H1 (cell line): ENCODE results near the gene CFAP97D2. TPM values are rescaled to one million over a fixed set of nuclear protein-coding genes. Genes with fewer than 3 reads are reported as not detected.

Source experiments
- CHD2 ChIP-seq: IDR thresholded peaks from 2 replicates; pipeline ENCODE4 v1.6.1; 2012; ENCODE audit warnings: low read length, improper control_type of control experiment
- SRF ChIP-seq: IDR thresholded peaks from 2 replicates; pipeline ENCODE4 v1.6.1; 2011; ENCODE audit warnings: mild to moderate bottlenecking, low read depth, low read length, moderate library complexity
- polyA plus RNA-seq, 7 experiments: library from polyadenylated mRNA; depleted of rRNA in 3 of 7; stranded (reverse) in 5 of 7; unstranded in 2 of 7; fragments of >200 nt in 5 of 7; fragments of 200-250 nt in 2 of 7; gene quantifications; 1 replicate in 5 of 7; 2 replicates in 1 of 7; 4 replicates in 1 of 7; pipeline versions ENCODE4 v1.2.1 to v1.2.3, GENCODE V29; 2011 to 2013; ENCODE audit warnings: missing spikeins in 2 of 7, mixed read lengths in 2 of 7
- total RNA-seq: library from RNA; stranded (reverse); fragmentation: NEBNext Ultra II Directional; extraction: Animal tissue kit (Norgen Biotek cat#: 25700); gene quantifications from 2 replicates; pipeline ENCODE4 v1.2.1, GENCODE V29; 2021
- TF ChIP-seq, protein P1 (sequence below): IDR thresholded peaks from 2 replicates; pipeline ENCODE4 v1.6.1; 2012; ENCODE audit warnings: inconsistent platforms
- TF ChIP-seq, protein P2 (sequence below): IDR thresholded peaks from 2 replicates; pipeline ENCODE4 v1.6.1; 2012; ENCODE audit warnings: low read length, inconsistent platforms

Gene CFAP97D2
- total and polyA plus RNA-seq, 2 of the 8 experiments (the other 6 are each of a cell fraction or from before 2014, with no cell fraction given) = not detected

- TF ChIP-seq, protein P1, sequence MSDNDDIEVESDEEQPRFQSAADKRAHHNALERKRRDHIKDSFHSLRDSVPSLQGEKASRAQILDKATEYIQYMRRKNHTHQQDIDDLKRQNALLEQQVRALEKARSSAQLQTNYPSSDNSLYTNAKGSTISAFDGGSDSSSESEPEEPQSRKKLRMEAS = no peak
- TF ChIP-seq, protein P2, sequence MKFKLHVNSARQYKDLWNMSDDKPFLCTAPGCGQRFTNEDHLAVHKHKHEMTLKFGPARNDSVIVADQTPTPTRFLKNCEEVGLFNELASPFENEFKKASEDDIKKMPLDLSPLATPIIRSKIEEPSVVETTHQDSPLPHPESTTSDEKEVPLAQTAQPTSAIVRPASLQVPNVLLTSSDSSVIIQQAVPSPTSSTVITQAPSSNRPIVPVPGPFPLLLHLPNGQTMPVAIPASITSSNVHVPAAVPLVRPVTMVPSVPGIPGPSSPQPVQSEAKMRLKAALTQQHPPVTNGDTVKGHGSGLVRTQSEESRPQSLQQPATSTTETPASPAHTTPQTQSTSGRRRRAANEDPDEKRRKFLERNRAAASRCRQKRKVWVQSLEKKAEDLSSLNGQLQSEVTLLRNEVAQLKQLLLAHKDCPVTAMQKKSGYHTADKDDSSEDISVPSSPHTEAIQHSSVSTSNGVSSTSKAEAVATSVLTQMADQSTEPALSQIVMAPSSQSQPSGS = no peak
- TF ChIP-seq CHD2 = no peak
- no peak for TF ChIP-seq SRF
Observed at GRCh38 chr13:114134111-114134943, 44.7 kb upstream of the CFAP97D2 start (continued).
